ENCODE measurements around the gene DRAP1. TPM values are rescaled to one million over a fixed set of nuclear protein-coding genes. Genes with fewer than 3 reads are reported as not detected.
A peak's percentile ranks its signal among the peaks of the same experiment; 100 is the strongest.

Gene DRAP1
- total and polyA plus RNA-seq, 9 of the 15 experiments (the other 6 are each of a cell fraction or from before 2014, with no cell fraction given): 9.6 to 200 (median 92.9) TPM

DNA sequence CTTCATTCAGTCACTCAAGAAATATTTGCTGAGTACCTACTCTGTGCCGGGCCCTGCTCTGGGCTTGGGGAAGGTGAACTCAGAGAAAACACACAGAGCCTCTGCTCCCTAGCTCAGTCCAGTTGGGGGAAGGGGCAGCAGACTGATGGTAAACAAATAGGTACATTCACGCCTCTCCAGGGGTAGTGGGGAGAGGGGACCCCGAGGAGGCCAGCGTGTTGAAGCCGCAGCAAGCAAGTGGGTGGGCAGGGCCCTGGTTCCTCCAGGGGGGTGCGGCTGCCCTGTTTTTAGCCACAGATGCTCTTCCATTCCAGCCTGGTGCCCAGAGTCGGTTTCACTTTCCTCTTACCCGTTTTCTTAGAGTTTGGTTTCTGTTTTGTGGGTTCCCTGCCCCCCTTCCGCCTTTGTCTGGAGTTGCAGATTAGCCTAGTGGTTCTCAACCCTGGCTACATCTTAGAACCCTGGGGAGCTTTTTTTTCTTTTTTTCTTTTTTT, 8.7 kb downstream of the DRAP1 start (continued):
- TF ChIP-seq ZNF239 (CRISPR knock-in tag; IDR thresholded peaks at IDR 0.05) (no peak; the same call in 1 of the 2 replicates), ZFP30 (CRISPR knock-in tag; IDR thresholded peaks at IDR 0.05; ENCODE audit: borderline replicate concordance) (no peak), DEAF1 (CRISPR knock-in tag; IDR thresholded peaks at IDR 0.05) (no peak), ZBTB43 (CRISPR knock-in tag; IDR thresholded peaks at IDR 0.05) (no peak), SIN3A (IDR thresholded peaks at IDR 0.05; ENCODE audit: borderline replicate concordance in 2 of 2, control insufficient read depth in 1 of 2, low read depth in 2 of 2, low read length in 2 of 2) (no peak), NRF1 (conservative IDR thresholded peaks at IDR 0.05 in 1 of 2, IDR thresholded peaks at IDR 0.05 in 1 of 2) (no peak), HMGN3 (IDR thresholded peaks at IDR 0.05; ENCODE audit: borderline replicate concordance, extremely low read depth, insufficient read length, low read depth, low read length) (no peak), ZNF280A (IDR thresholded peaks at IDR 0.05; ENCODE audit: low read depth, partially characterized antibody) (no peak), BRF1 (IDR thresholded peaks at IDR 0.05; ENCODE audit: borderline replicate concordance, extremely low read depth, insufficient read length) (no peak), DDX20 (tag; IDR thresholded peaks at IDR 0.05; ENCODE audit: low read depth) (no peak), ARID1B (IDR thresholded peaks at IDR 0.05) (peak; percentile 62), ZNF282 (CRISPR knock-in tag; IDR thresholded peaks at IDR 0.05) (no peak), FOXJ3 (CRISPR knock-in tag; IDR thresholded peaks at IDR 0.05) (no peak), ETV6 (IDR thresholded peaks at IDR 0.05; ENCODE audit: borderline replicate concordance in 1 of 2, low read depth in 2 of 2, low read length in 1 of 2) (no peak), ETV6 (CRISPR knock-in tag; IDR thresholded peaks at IDR 0.05; ENCODE audit: borderline replicate concordance) (no peak), BRD4 (IDR thresholded peaks at IDR 0.05) (no peak), ZNF133 (CRISPR knock-in tag; IDR thresholded peaks at IDR 0.05) (no peak), ZNF77 (CRISPR knock-in tag; IDR thresholded peaks at IDR 0.05) (no peak), LEF1 (IDR thresholded peaks at IDR 0.05) (peak; percentile 74)
- TF ChIP-seq, protein P1, sequence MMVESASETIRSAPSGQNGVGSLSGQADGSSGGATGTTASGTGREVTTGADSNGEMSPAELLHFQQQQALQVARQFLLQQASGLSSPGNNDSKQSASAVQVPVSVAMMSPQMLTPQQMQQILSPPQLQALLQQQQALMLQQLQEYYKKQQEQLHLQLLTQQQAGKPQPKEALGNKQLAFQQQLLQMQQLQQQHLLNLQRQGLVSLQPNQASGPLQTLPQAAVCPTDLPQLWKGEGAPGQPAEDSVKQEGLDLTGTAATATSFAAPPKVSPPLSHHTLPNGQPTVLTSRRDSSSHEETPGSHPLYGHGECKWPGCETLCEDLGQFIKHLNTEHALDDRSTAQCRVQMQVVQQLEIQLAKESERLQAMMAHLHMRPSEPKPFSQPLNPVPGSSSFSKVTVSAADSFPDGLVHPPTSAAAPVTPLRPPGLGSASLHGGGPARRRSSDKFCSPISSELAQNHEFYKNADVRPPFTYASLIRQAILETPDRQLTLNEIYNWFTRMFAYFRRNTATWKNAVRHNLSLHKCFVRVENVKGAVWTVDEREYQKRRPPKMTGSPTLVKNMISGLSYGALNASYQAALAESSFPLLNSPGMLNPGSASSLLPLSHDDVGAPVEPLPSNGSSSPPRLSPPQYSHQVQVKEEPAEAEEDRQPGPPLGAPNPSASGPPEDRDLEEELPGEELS (CRISPR knock-in tag; IDR thresholded peaks at IDR 0.05; ENCODE audit: borderline replicate concordance): no peak
